WTC11 (cell line): ENCODE results near the gene HMMR. TPM values are rescaled to one million over a fixed set of nuclear protein-coding genes. Genes with fewer than 3 reads are reported as not detected.

ENCODE experiments used
- ATAC-seq: fragments of 200-7000 bp; cut with Tn5 transposase; 2 replicates; pipeline ENCODE4 v1.10.0; 2021; ENCODE audit warnings: mild to moderate bottlenecking, moderate library complexity
- CTCF ChIA-PET: fragments of 300-600 bp; sonication (Branson Sonifier 250); formaldehyde crosslinking; loops from one replicate; lab custom pipeline; 2021; ENCODE audit warnings: antibody characterized with exemption; lab: Charles Lee
- POLR2A ChIA-PET: fragments of 350-600 bp; sonication (Branson Sonifier 250); formaldehyde crosslinking; loops from one replicate; lab custom pipeline; 2021; ENCODE audit warnings: antibody characterized with exemption; lab: Charles Lee
- DNase-seq: peaks from one replicate; pipeline ENCODE4 v3.0.0; 2021; ENCODE audit warnings: low spot score
- H3K27ac Mint-ChIP-seq: 2 replicates; pipeline ENCODE4 v1.8.0; 2021; ENCODE audit warnings: mixed read lengths
- H3K27me3 Mint-ChIP-seq: 2 replicates; pipeline ENCODE4 v1.8.0; 2021; ENCODE audit warnings: low read depth, mild to moderate bottlenecking, moderate library complexity, mixed read lengths
- H3K36me3 Mint-ChIP-seq: 2 replicates; pipeline ENCODE4 v1.8.0; 2021; ENCODE audit warnings: mixed read lengths
- H3K4me1 Mint-ChIP-seq: 2 replicates; pipeline ENCODE4 v1.8.0; 2022; ENCODE audit warnings: mixed read lengths
- H3K4me3 Mint-ChIP-seq: 2 replicates; pipeline ENCODE4 v1.8.0; 2021; ENCODE audit warnings: mild to moderate bottlenecking, moderate library complexity, mixed read lengths
- H3K9me3 Mint-ChIP-seq: 2 replicates; pipeline ENCODE4 v1.8.0; 2021; ENCODE audit warnings: mixed read lengths
- ATF1 ChIP-seq: sonication (generic); formaldehyde crosslinking; IDR thresholded peaks from 2 replicates; pipeline ENCODE4 v1.8.1; 2023; ENCODE audit warnings: mild to moderate bottlenecking, moderate library complexity, missing genetic modification reagents
- FOXJ3 ChIP-seq: sonication (generic); formaldehyde crosslinking; IDR thresholded peaks from 2 replicates; pipeline ENCODE4 v1.9.0; 2021; ENCODE audit warnings: missing genetic modification reagents, mild to moderate bottlenecking, borderline replicate concordance
- KAT7 ChIP-seq: sonication (generic); formaldehyde crosslinking; IDR thresholded peaks from 2 replicates; pipeline ENCODE4 v1.8.1; 2023; ENCODE audit warnings: missing genetic modification reagents, mild to moderate bottlenecking, borderline replicate concordance
- MYBL2 ChIP-seq: sonication (generic); formaldehyde crosslinking; IDR thresholded peaks from 2 replicates; pipeline ENCODE4 v1.8.1; 2023; ENCODE audit warnings: mild to moderate bottlenecking, moderate library complexity, missing genetic modification reagents
- SP1 ChIP-seq: sonication (generic); formaldehyde crosslinking; conservative IDR thresholded peaks from 2 replicates; pipeline ENCODE4 v1.8.1; 2022; ENCODE audit warnings: missing genetic modification reagents
- ZBTB21 ChIP-seq: sonication (generic); formaldehyde crosslinking; IDR thresholded peaks from 2 replicates; pipeline ENCODE4 v1.8.1; 2023; ENCODE audit warnings: mild to moderate bottlenecking, missing genetic modification reagents, borderline replicate concordance
- ZNF138 ChIP-seq: sonication (generic); formaldehyde crosslinking; conservative IDR thresholded peaks from 2 replicates; pipeline ENCODE4 v1.8.1; 2022; ENCODE audit warnings: mild to moderate bottlenecking, moderate library complexity, missing genetic modification reagents
- ZNF317 ChIP-seq: sonication (generic); formaldehyde crosslinking; IDR thresholded peaks from 2 replicates; pipeline ENCODE4 v1.8.1; 2023; ENCODE audit warnings: low read depth, mild to moderate bottlenecking, moderate library complexity, missing genetic modification reagents, borderline replicate concordance
- ZNF396 ChIP-seq: fragments of 250-450 bp; sonication (Bioruptor Pico); IDR thresholded peaks from 2 replicates; pipeline ENCODE4 v1.8.0; 2021; ENCODE audit warnings: mild to moderate bottlenecking, moderate library complexity, borderline replicate concordance
- total RNA-seq: library from RNA; stranded (reverse); gene quantifications from 3 replicates; pipeline ENCODE4 v1.2.3, GENCODE V29; 2021
- TF ChIP-seq, protein P1 (sequence below): fragments of 250-450 bp; sonication (Bioruptor Pico); IDR thresholded peaks from 2 replicates; pipeline ENCODE4 v1.9.0; 2021; ENCODE audit warnings: mild to moderate bottlenecking
- TF ChIP-seq, protein P2 (sequence below): fragments of 200-600 bp; IDR thresholded peaks from 2 replicates; pipeline ENCODE4 v1.8.0; 2022; ENCODE audit warnings: antibody characterized with exemption
- TF ChIP-seq, protein P3 (sequence below): sonication (generic); formaldehyde crosslinking; IDR thresholded peaks from 2 replicates; pipeline ENCODE4 v1.8.1; 2022; ENCODE audit warnings: low read depth, mild to moderate bottlenecking, moderate library complexity, missing genetic modification reagents, borderline replicate concordance
- TF ChIP-seq, protein P4 (sequence below): fragments of 250-450 bp; sonication (Bioruptor Pico); IDR thresholded peaks from 2 replicates; pipeline ENCODE4 v1.9.0; 2021; ENCODE audit warnings: moderate library complexity, mild to moderate bottlenecking, inconsistent platforms, borderline replicate concordance
- TF ChIP-seq, protein P5 (sequence below): sonication (generic); formaldehyde crosslinking; IDR thresholded peaks from 2 replicates; pipeline ENCODE4 v1.8.0; 2023; ENCODE audit warnings: mild to moderate bottlenecking, missing genetic modification reagents
- TF ChIP-seq, protein P6 (sequence below): fragments of 250-450 bp; sonication (Bioruptor Pico); IDR thresholded peaks from 2 replicates; pipeline ENCODE4 v1.9.0; 2021; ENCODE audit warnings: mild to moderate bottlenecking
- TF ChIP-seq, protein P7 (sequence below): sonication (generic); formaldehyde crosslinking; conservative IDR thresholded peaks from 2 replicates; pipeline ENCODE4 v1.8.1; 2023; ENCODE audit warnings: mild to moderate bottlenecking, low read depth, missing genetic modification reagents, moderate library complexity
- TF ChIP-seq, protein P8 (sequence below): fragments of 250-450 bp; sonication (Bioruptor Pico); IDR thresholded peaks from 2 replicates; pipeline ENCODE4 v1.8.0; 2021; ENCODE audit warnings: mild to moderate bottlenecking

HMMR gene
- total RNA-seq, 1 experiment from 2014 or later, result 78.5 TPM

DNA sequence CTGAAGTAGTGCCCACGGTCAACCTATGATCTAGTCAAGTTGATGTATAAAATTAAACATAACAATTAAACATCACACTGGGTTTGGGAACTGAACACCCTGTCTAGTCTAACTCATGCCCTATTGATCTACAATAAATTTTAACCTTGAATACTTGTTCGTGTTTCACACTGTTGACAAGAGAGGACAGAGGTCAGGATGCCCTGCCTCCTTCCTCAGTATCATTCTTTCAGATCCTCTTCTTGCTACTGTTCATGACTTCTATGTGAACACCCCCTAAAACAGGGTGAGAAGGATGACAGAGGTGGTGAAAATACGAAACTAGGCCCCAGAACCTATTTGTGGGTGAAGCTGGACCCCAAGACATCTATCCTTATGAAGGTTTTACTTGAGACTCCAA lies 36.9 kb downstream of the HMMR start:
- CTCF ChIA-PET, result no interaction called here
- POLR2A ChIA-PET, result no interaction called here
- no peak for TF ChIP-seq ZNF396 (CRISPR knock-in tag)
- TF ChIP-seq, protein P1, sequence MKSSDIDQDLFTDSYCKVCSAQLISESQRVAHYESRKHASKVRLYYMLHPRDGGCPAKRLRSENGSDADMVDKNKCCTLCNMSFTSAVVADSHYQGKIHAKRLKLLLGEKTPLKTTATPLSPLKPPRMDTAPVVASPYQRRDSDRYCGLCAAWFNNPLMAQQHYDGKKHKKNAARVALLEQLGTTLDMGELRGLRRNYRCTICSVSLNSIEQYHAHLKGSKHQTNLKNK (CRISPR knock-in tag), result no peak
- TF ChIP-seq, protein P2, sequence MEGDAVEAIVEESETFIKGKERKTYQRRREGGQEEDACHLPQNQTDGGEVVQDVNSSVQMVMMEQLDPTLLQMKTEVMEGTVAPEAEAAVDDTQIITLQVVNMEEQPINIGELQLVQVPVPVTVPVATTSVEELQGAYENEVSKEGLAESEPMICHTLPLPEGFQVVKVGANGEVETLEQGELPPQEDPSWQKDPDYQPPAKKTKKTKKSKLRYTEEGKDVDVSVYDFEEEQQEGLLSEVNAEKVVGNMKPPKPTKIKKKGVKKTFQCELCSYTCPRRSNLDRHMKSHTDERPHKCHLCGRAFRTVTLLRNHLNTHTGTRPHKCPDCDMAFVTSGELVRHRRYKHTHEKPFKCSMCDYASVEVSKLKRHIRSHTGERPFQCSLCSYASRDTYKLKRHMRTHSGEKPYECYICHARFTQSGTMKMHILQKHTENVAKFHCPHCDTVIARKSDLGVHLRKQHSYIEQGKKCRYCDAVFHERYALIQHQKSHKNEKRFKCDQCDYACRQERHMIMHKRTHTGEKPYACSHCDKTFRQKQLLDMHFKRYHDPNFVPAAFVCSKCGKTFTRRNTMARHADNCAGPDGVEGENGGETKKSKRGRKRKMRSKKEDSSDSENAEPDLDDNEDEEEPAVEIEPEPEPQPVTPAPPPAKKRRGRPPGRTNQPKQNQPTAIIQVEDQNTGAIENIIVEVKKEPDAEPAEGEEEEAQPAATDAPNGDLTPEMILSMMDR, result no peak
- TF ChIP-seq, protein P3, sequence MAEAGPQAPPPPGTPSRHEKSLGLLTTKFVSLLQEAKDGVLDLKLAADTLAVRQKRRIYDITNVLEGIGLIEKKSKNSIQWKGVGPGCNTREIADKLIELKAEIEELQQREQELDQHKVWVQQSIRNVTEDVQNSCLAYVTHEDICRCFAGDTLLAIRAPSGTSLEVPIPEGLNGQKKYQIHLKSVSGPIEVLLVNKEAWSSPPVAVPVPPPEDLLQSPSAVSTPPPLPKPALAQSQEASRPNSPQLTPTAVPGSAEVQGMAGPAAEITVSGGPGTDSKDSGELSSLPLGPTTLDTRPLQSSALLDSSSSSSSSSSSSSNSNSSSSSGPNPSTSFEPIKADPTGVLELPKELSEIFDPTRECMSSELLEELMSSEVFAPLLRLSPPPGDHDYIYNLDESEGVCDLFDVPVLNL (CRISPR knock-in tag), result no peak
- TF ChIP-seq MYBL2 (CRISPR knock-in tag), result no peak
- TF ChIP-seq, protein P4, sequence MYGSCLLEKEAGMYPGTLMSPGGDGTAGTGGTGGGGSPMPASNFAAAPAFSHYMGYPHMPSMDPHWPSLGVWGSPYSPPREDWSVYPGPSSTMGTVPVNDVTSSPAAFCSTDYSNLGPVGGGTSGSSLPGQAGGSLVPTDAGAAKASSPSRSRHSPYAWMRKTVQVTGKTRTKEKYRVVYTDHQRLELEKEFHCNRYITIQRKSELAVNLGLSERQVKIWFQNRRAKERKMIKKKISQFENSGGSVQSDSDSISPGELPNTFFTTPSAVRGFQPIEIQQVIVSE (CRISPR knock-in tag), result no peak
- TF ChIP-seq ZBTB21 (CRISPR knock-in tag), result no peak
- TF ChIP-seq FOXJ3 (CRISPR knock-in tag), result no peak
- no peak for TF ChIP-seq ZNF138
- TF ChIP-seq ZNF317 (CRISPR knock-in tag), result no peak
- TF ChIP-seq ATF1 (CRISPR knock-in tag), result no peak
- TF ChIP-seq SP1 (CRISPR knock-in tag), result no peak
- TF ChIP-seq, protein P5, sequence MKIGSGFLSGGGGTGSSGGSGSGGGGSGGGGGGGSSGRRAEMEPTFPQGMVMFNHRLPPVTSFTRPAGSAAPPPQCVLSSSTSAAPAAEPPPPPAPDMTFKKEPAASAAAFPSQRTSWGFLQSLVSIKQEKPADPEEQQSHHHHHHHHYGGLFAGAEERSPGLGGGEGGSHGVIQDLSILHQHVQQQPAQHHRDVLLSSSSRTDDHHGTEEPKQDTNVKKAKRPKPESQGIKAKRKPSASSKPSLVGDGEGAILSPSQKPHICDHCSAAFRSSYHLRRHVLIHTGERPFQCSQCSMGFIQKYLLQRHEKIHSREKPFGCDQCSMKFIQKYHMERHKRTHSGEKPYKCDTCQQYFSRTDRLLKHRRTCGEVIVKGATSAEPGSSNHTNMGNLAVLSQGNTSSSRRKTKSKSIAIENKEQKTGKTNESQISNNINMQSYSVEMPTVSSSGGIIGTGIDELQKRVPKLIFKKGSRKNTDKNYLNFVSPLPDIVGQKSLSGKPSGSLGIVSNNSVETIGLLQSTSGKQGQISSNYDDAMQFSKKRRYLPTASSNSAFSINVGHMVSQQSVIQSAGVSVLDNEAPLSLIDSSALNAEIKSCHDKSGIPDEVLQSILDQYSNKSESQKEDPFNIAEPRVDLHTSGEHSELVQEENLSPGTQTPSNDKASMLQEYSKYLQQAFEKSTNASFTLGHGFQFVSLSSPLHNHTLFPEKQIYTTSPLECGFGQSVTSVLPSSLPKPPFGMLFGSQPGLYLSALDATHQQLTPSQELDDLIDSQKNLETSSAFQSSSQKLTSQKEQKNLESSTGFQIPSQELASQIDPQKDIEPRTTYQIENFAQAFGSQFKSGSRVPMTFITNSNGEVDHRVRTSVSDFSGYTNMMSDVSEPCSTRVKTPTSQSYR (CRISPR knock-in tag), result no peak
- TF ChIP-seq, protein P6, sequence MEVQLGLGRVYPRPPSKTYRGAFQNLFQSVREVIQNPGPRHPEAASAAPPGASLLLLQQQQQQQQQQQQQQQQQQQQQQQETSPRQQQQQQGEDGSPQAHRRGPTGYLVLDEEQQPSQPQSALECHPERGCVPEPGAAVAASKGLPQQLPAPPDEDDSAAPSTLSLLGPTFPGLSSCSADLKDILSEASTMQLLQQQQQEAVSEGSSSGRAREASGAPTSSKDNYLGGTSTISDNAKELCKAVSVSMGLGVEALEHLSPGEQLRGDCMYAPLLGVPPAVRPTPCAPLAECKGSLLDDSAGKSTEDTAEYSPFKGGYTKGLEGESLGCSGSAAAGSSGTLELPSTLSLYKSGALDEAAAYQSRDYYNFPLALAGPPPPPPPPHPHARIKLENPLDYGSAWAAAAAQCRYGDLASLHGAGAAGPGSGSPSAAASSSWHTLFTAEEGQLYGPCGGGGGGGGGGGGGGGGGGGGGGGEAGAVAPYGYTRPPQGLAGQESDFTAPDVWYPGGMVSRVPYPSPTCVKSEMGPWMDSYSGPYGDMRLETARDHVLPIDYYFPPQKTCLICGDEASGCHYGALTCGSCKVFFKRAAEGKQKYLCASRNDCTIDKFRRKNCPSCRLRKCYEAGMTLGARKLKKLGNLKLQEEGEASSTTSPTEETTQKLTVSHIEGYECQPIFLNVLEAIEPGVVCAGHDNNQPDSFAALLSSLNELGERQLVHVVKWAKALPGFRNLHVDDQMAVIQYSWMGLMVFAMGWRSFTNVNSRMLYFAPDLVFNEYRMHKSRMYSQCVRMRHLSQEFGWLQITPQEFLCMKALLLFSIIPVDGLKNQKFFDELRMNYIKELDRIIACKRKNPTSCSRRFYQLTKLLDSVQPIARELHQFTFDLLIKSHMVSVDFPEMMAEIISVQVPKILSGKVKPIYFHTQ (CRISPR knock-in tag), result no peak
- no peak for TF ChIP-seq KAT7 (CRISPR knock-in tag)
- TF ChIP-seq, protein P7, sequence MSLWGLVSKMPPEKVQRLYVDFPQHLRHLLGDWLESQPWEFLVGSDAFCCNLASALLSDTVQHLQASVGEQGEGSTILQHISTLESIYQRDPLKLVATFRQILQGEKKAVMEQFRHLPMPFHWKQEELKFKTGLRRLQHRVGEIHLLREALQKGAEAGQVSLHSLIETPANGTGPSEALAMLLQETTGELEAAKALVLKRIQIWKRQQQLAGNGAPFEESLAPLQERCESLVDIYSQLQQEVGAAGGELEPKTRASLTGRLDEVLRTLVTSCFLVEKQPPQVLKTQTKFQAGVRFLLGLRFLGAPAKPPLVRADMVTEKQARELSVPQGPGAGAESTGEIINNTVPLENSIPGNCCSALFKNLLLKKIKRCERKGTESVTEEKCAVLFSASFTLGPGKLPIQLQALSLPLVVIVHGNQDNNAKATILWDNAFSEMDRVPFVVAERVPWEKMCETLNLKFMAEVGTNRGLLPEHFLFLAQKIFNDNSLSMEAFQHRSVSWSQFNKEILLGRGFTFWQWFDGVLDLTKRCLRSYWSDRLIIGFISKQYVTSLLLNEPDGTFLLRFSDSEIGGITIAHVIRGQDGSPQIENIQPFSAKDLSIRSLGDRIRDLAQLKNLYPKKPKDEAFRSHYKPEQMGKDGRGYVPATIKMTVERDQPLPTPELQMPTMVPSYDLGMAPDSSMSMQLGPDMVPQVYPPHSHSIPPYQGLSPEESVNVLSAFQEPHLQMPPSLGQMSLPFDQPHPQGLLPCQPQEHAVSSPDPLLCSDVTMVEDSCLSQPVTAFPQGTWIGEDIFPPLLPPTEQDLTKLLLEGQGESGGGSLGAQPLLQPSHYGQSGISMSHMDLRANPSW (CRISPR knock-in tag), result no peak
- TF ChIP-seq, protein P8, sequence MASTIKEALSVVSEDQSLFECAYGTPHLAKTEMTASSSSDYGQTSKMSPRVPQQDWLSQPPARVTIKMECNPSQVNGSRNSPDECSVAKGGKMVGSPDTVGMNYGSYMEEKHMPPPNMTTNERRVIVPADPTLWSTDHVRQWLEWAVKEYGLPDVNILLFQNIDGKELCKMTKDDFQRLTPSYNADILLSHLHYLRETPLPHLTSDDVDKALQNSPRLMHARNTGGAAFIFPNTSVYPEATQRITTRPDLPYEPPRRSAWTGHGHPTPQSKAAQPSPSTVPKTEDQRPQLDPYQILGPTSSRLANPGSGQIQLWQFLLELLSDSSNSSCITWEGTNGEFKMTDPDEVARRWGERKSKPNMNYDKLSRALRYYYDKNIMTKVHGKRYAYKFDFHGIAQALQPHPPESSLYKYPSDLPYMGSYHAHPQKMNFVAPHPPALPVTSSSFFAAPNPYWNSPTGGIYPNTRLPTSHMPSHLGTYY (CRISPR knock-in tag), result no peak
- no peak for DNase-seq
- Mint-ChIP-seq H3K4me3 (no peak overlapping the region), H3K27me3 (no peaks in the 10 kb centered on the region), H3K36me3 (peaks cover 5% of the 10 kb centered on the region; the same call in 1 of the 2 replicates), H3K4me1 (peaks cover under 1% of the 10 kb centered on the region), H3K9me3 (0 out of 2 replicates have a peak, but pooled peaks cover 4% of the 10 kb centered on the region), H3K27ac (no peak overlapping the region; the same call in 1 of the 2 replicates)
- no peak for ATAC-seq
